Liver (tissue), 9 donors: ENCODE results near the gene PIEZO1. TPM values are rescaled to one million over a fixed set of nuclear protein-coding genes. Genes with fewer than 3 reads are reported as not detected.
A peak's percentile ranks its signal among the peaks of the same experiment; 100 is the strongest.
"Not testable (repeated sequence)": the region's sequence is repeated elsewhere in the genome, so short reads cannot be mapped to it uniquely, and the experiment has no call there.

ENCODE experiments used
- DNase-seq: peaks from one replicate; pipeline ENCODE4 v3.0.0-alpha.2; 2017; ENCODE audit warnings: low spot score
- H3K27ac ChIP-seq, 2 donors: one replicate each; pipeline ENCODE4 v1.7.0; 2013; ENCODE audit warnings: inconsistent platforms in 2 of 2, low read length in 2 of 2, control low read depth in 1 of 2, low read depth in 1 of 2, mild to moderate bottlenecking in 1 of 2
- H3K27me3 ChIP-seq, 4 donors: one replicate each; pipeline versions ENCODE4 v1.6.1 to v1.7.0; 2013; ENCODE audit warnings: low read length in 3 of 4, inconsistent platforms in 1 of 4, mild to moderate bottlenecking in 1 of 4, moderate library complexity in 1 of 4; ENCODE audit not compliant: control insufficient read depth in 4 of 4, insufficient read depth in 4 of 4
- H3K36me3 ChIP-seq, 4 donors: one replicate each; pipeline versions ENCODE4 v1.6.1 to v1.7.0; 2013; ENCODE audit warnings: low read length in 3 of 4, mild to moderate bottlenecking in 3 of 4, low read depth in 1 of 4, moderate library complexity in 1 of 4; ENCODE audit not compliant: control insufficient read depth in 4 of 4, insufficient read depth in 3 of 4
- H3K4me1 ChIP-seq, 4 donors: one replicate each; pipeline versions ENCODE4 v1.6.1 to v1.7.0; 2013; ENCODE audit warnings: low read length in 3 of 4, mild to moderate bottlenecking in 3 of 4, moderate library complexity in 1 of 4; ENCODE audit not compliant: control insufficient read depth in 4 of 4, insufficient read depth in 4 of 4
- H3K4me3 ChIP-seq, 3 donors: one replicate each; pipeline versions ENCODE4 v1.6.1 to v1.7.0; 2013; ENCODE audit warnings: low read length in 3 of 3, control low read depth in 1 of 3, low read depth in 1 of 3, mild to moderate bottlenecking in 1 of 3
- H3K9ac ChIP-seq, 2 donors: one replicate each; pipeline ENCODE4 v1.7.0; 2013; ENCODE audit warnings: low read length in 2 of 2, mild to moderate bottlenecking in 2 of 2, moderate library complexity in 2 of 2, control low read depth in 1 of 2, low read depth in 1 of 2
- H3K9me3 ChIP-seq, 4 donors: one replicate each; pipeline versions ENCODE4 v1.6.1 to v1.7.0; 2013; ENCODE audit warnings: low read length in 3 of 4; ENCODE audit not compliant: control insufficient read depth in 4 of 4
- ATF3 ChIP-seq: IDR thresholded peaks from 2 replicates; pipeline ENCODE4 v1.6.1; 2016; ENCODE audit warnings: antibody characterized with exemption
- CTCF ChIP-seq: fragments of 150-350 bp; IDR thresholded peaks from 2 replicates; pipeline ENCODE4 v1.5.1; 2017; ENCODE audit warnings: improper control_type of control experiment, low read depth, low read length; ENCODE audit not compliant: missing input control
- EGR1 ChIP-seq, 2 donors: IDR thresholded peaks; 2 replicates each; pipeline ENCODE4 v1.6.1; 2016 to 2018; ENCODE audit warnings: antibody characterized with exemption in 2 of 2, low read depth in 2 of 2
- FOXA1 ChIP-seq: IDR thresholded peaks from 2 replicates; pipeline ENCODE4 v1.6.1; 2016; ENCODE audit warnings: antibody characterized with exemption
- FOXA2 ChIP-seq: IDR thresholded peaks from 2 replicates; pipeline ENCODE4 v1.6.1; 2016; ENCODE audit warnings: antibody characterized with exemption
- GABPA ChIP-seq, 2 donors: IDR thresholded peaks in 1 of 2; conservative IDR thresholded peaks in 1 of 2; 2 replicates each; pipeline ENCODE4 v1.6.1; 2016; ENCODE audit warnings: antibody characterized with exemption in 2 of 2, mild to moderate bottlenecking in 1 of 2, moderate library complexity in 1 of 2
- HNF4A ChIP-seq, 2 donors: conservative IDR thresholded peaks; 2 replicates each; pipeline ENCODE4 v1.6.1; 2016; ENCODE audit warnings: antibody characterized with exemption in 2 of 2, mild to moderate bottlenecking in 2 of 2
- HNF4G ChIP-seq: IDR thresholded peaks from 2 replicates; pipeline ENCODE4 v1.6.1; 2016; ENCODE audit warnings: antibody characterized with exemption
- JUND ChIP-seq, 2 donors: IDR thresholded peaks; 2 replicates each; pipeline ENCODE4 v1.6.1; 2016; ENCODE audit warnings: antibody characterized with exemption in 2 of 2
- MAX ChIP-seq: IDR thresholded peaks from 2 replicates; pipeline ENCODE4 v1.6.1; 2016; ENCODE audit warnings: antibody characterized with exemption
- NR2F2 ChIP-seq: IDR thresholded peaks from 2 replicates; pipeline ENCODE4 v1.6.1; 2016; ENCODE audit warnings: antibody characterized with exemption
- RAD21 ChIP-seq, 2 donors: IDR thresholded peaks; 2 replicates each; pipeline ENCODE4 v1.6.1; 2016; ENCODE audit warnings: antibody characterized with exemption in 2 of 2, mild to moderate bottlenecking in 2 of 2
- REST ChIP-seq: IDR thresholded peaks from 2 replicates; pipeline ENCODE4 v1.6.1; 2016; ENCODE audit warnings: antibody characterized with exemption, mild to moderate bottlenecking
- RXRA ChIP-seq, 2 donors: IDR thresholded peaks; 2 replicates each; pipeline ENCODE4 v1.6.1; 2017 to 2018; ENCODE audit warnings: antibody characterized with exemption in 2 of 2, mild to moderate bottlenecking in 1 of 2
- SP1 ChIP-seq: IDR thresholded peaks from 2 replicates; pipeline ENCODE4 v1.6.1; 2018; ENCODE audit warnings: antibody characterized with exemption, mild to moderate bottlenecking
- TAF1 ChIP-seq: conservative IDR thresholded peaks from 2 replicates; pipeline ENCODE4 v1.6.1; 2016; ENCODE audit warnings: antibody characterized with exemption, mild to moderate bottlenecking
- YY1 ChIP-seq: IDR thresholded peaks from 2 replicates; pipeline ENCODE4 v1.6.1; 2016; ENCODE audit warnings: antibody characterized with exemption, mild to moderate bottlenecking
- WGBS: extraction: QIAGEN DNeasy Blood & Tissue Kit; methylation state at CpG from one replicate; pipeline ENCODE4 v1.1.7; 2013; 5-methylcytosine and 5-hydroxymethylcytosine counted together
- polyA plus RNA-seq, 2 donors: library from polyadenylated mRNA; stranded (reverse) in 1 of 2; unstranded in 1 of 2; fragments of 200-250 nt in 1 of 2; fragments of >200 nt in 1 of 2; fragmentation: Nextera tagmentation in 1 of 2; extraction: Ambion mirVana in 1 of 2; gene quantifications; one replicate each; pipeline versions ENCODE4 v1.2.1 to v1.2.3, GENCODE V29; 2013 to 2015
- total RNA-seq, 2 donors: library from RNA; depleted of rRNA; stranded (reverse); fragments of >200 nt; gene quantifications; one replicate each; pipeline ENCODE4 v1.2.3, GENCODE V29; 2014
- donor health status: healthy.
- donor health status: healthy.
- donor health status: healthy.
- donor health status: healthy.
- donor health status: healthy.

PIEZO1 gene
- total and polyA plus RNA-seq, 4 donors = 15.3 to 74.7 (median 59.2) TPM

- Histone ChIP-seq H3K9ac (no peak overlapping the region), H3K4me1 (peaks cover 6 to 21% (median 14%) of the 10 kb centered on the region in 4 donors), H3K27me3 (no peaks in the 10 kb centered on the region), H3K9me3 (no peaks in the 10 kb centered on the region), H3K36me3 (no peaks in the 10 kb centered on the region), H3K4me3 (no peak overlapping the region), H3K27ac (peak overlapping the region in 1 of 2 donors; percentile 20)
- TF ChIP-seq JUND (IDR thresholded peaks at IDR 0.05) (no peak), CTCF (no peak), EGR1 (IDR thresholded peaks at IDR 0.05; ENCODE audit: low read depth in 2 of 2) (no peak), RXRA (IDR thresholded peaks at IDR 0.05) (no peak), REST (no peak), ATF3 (no peak), HNF4G (no peak), GABPA (IDR thresholded peaks at IDR 0.05 in 1 of 2, conservative IDR thresholded peaks at IDR 0.05 in 1 of 2) (no peak), MAX (no peak), RAD21 (IDR thresholded peaks at IDR 0.05) (no peak), YY1 (no peak), SP1 (no peak), FOXA1 (no peak), TAF1 (no peak), NR2F2 (no peak), HNF4A (conservative IDR thresholded peaks at IDR 0.05) (no peak), FOXA2 (no peak)
- 84% methylated on average over 7 of the region's 7 CpGs for WGBS
- no peak for DNase-seq
These were observed 4.6 kb upstream of the PIEZO1 start for GRCh38 chr16:88789594-88789993.

- not testable (repeated sequence) for H3K4me3 ChIP-seq, H3K27me3 ChIP-seq, DNase-seq, H3K27ac ChIP-seq, H3K36me3 ChIP-seq, H3K9me3 ChIP-seq, H3K9ac ChIP-seq
- WGBS = 98% methylated on average over 8 of the region's 8 CpGs
- H3K4me1 ChIP-seq = peaks cover 6 to 23% (median 18%) of the 10 kb centered on the region in 4 donors
These were observed 3.7 kb upstream of the PIEZO1 start for GRCh38 chr16:88788749-88789148.
